SK-N-SH (cell line): ENCODE measurements around the gene C1QTNF3.

Experiments
- EP300 ChIP-seq, 2 experiments: IDR thresholded peaks; 2 replicates each; pipeline versions ENCODE4 v1.4.0 to v1.6.1; 2012; ENCODE audit warnings: borderline replicate concordance in 1 of 2, low read depth in 1 of 2, low read length in 1 of 2
- SIN3A ChIP-seq: IDR thresholded peaks from 2 replicates; pipeline ENCODE4 v1.6.1; 2012; ENCODE audit warnings: low read depth, mild to moderate bottlenecking, low read length, moderate library complexity, borderline replicate concordance
- SMC3 ChIP-seq: IDR thresholded peaks from 2 replicates; pipeline ENCODE4 v1.6.1; 2012; ENCODE audit warnings: low read depth, low read length, improper control_type of control experiment
- TAF1 ChIP-seq: IDR thresholded peaks from 2 replicates; pipeline ENCODE4 v1.6.1; 2012; ENCODE audit warnings: low read depth, mild to moderate bottlenecking, low read length, moderate library complexity, borderline replicate concordance
- TF ChIP-seq, protein P1 (sequence below): IDR thresholded peaks from 2 replicates; pipeline ENCODE4 v1.4.0; 2012; ENCODE audit warnings: low read depth, borderline replicate concordance

DNA sequence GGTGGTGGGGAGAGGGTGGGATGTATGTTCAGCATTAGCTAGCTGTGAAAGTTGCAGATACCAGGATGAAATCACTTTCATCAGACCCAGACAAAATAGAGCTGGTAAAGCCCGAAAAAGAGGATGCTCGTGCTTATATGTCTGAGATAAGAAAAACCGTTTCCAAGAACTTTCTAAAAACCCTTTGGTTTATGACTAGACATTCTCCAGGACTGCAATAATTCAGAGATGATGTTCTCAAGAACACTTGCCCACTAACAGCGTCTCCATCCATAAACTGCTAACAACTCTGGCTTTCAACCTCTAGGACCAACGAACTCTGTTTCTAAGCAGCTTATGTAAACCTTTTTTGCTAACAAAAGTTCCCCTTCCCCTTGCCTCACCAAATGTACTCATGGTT lies 26.8 kb downstream of the C1QTNF3 start:
- TF ChIP-seq TAF1 = no peak
- TF ChIP-seq SIN3A = no peak
- no peak for TF ChIP-seq EP300 (IDR thresholded peaks at IDR 0.05; ENCODE audit: borderline replicate concordance in 1 of 2, low read depth in 1 of 2, low read length in 1 of 2)
- TF ChIP-seq SMC3 = no peak
- TF ChIP-seq, protein P1, sequence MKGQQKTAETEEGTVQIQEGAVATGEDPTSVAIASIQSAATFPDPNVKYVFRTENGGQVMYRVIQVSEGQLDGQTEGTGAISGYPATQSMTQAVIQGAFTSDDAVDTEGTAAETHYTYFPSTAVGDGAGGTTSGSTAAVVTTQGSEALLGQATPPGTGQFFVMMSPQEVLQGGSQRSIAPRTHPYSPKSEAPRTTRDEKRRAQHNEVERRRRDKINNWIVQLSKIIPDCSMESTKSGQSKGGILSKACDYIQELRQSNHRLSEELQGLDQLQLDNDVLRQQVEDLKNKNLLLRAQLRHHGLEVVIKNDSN = no peak
